Gastrocnemius medialis (tissue), 4 donors: ENCODE data around the gene SMC4.

Source experiments
- CTCF ChIP-seq, 5 experiments: fragments of 450-650 bp in 3 of 5; fragments of 200-600 bp in 2 of 5; sonication (generic) in 2 of 5; IDR thresholded peaks in 4 of 5; conservative IDR thresholded peaks in 1 of 5; 1 replicate in 4 of 5; 2 replicates in 1 of 5; pipeline ENCODE4 v1.5.1; 2016 to 2019; ENCODE audit warnings: antibody characterized with exemption in 5 of 5, mild to moderate bottlenecking in 3 of 5, moderate library complexity in 3 of 5
- POLR2A ChIP-seq, 2 donors: fragments of 450-650 bp; IDR thresholded peaks; one replicate each; pipeline ENCODE4 v1.6.1; 2017; ENCODE audit warnings: antibody characterized with exemption in 2 of 2, mild to moderate bottlenecking in 2 of 2, moderate library complexity in 2 of 2

- no peak for TF ChIP-seq CTCF (IDR thresholded peaks at IDR 0.05 in 4 of 5, conservative IDR thresholded peaks at IDR 0.05 in 1 of 5)
- TF ChIP-seq POLR2A (IDR thresholded peaks at IDR 0.05), result no peak
Measured at GRCh38 chr3:160374472-160374871, 25.0 kb upstream of the SMC4 start.
